ENCODE data around the gene FSTL4. TPM values are rescaled to one million over a fixed set of nuclear protein-coding genes. Genes with fewer than 3 reads are reported as not detected.

The FSTL4 gene
- polyA plus RNA-seq, 1 donor (not counting 4 experiments of a cell fraction or from before 2014, with no cell fraction given), result 1.7 TPM

DNA sequence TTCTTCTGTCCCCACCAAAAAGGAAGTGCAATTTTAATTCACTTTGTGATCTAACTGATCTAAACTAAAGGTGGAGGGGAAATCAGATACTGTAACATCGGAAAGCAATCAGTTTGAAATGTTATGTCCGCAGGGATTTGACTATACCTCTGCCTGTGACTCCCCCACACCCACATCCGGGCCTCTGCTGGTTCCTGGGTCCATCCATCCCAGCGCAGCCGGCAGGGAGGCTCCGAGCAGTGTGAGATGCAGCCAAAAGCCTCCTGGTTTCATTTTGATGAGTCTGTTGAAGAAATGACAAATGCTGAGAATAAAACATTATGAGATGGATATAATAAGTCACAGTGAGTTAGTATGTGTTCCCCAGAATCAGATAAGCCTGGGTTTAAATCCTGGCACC, 8.6 kb downstream of the FSTL4 start:
- Histone ChIP-seq H3K4me1 (ENCODE audit: control insufficient read depth, extremely low read depth, insufficient read depth, low read length) (no peaks in the 10 kb centered on the region), H3K9me1 (ENCODE audit: control insufficient read depth, extremely low read depth, insufficient read depth, low read length) (no peaks in the 10 kb centered on the region), H3K27ac (ENCODE audit: control insufficient read depth, insufficient read depth, low read length) (no peak overlapping the region), H3K36me3 (ENCODE audit: control insufficient read depth in 2 of 2, extremely low read depth in 1 of 2, insufficient read depth in 2 of 2, low read length in 2 of 2) (no peaks in the 10 kb centered on the region), H3K4me3 (ENCODE audit: control insufficient read depth in 2 of 3, extremely low read depth in 1 of 3, insufficient read depth in 2 of 3, low read depth in 1 of 3, low read length in 3 of 3) (no peak overlapping the region), H3K4me2 (ENCODE audit: control insufficient read depth, extremely low read depth, insufficient read depth, low read depth, low read length) (no peak overlapping the region), H2AFZ (ENCODE audit: control insufficient read depth, low read length) (no peak overlapping the region), H3K9me3 (ENCODE audit: control insufficient read depth, low read depth, low read length) (no peaks in the 10 kb centered on the region), H3K9ac (ENCODE audit: control insufficient read depth, extremely low read depth, insufficient read depth, low read length) (no peak overlapping the region), H3K79me2 (ENCODE audit: control insufficient read depth, insufficient read depth, low read length) (no peaks in the 10 kb centered on the region), H3K27me3 (ENCODE audit: control insufficient read depth, extremely low read depth, insufficient read depth, low read length) (peaks cover 5% of the 10 kb centered on the region), H4K20me1 (ENCODE audit: control insufficient read depth, extremely low read depth, insufficient read depth, low read length) (no peaks in the 10 kb centered on the region)
- no peak for DNase-seq (ENCODE audit: low read depth, low spot score)
- no peak for FAIRE-seq
- dilution Hi-C loops (cut with MboI; ENCODE audit: extremely low pct_ligation_motif_present, low sequenced_read_pairs), result no loop called here
- TF ChIP-seq EZH2 (IDR thresholded peaks at IDR 0.05; ENCODE audit: low read length) (no peak), CTCF (optimal IDR thresholded peaks at IDR 0.05 in 1 of 3, IDR thresholded peaks at IDR 0.05 in 1 of 3, conservative IDR thresholded peaks at IDR 0.05 in 1 of 3; ENCODE audit: extremely low read depth in 1 of 3, insufficient read depth in 2 of 3, low read length in 3 of 3) (no peak)

DNA sequence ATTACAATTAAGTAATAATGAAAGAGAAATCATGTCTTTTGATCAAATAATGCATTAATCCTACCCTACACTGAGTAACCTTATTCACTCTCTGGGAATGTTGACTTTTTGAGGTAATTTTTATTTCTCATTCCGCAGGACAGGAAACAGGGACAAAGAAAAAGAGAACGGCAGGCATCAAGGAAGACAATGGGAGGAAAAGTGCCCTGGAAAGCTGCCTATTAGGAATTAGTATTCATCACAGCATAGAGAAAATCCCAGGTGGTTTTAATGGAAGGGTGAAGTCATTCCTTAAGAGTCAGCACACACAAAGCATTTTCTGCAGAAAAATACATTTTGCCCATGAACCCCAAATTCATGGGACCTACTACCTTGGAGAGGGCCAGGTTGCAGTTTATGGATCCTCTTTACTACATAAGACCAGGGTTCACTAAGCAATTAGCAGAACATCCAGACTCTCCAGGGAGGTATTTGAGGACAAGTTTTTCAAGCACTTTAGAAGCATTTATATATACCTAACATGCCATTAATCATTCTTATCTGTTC, 9.4 kb downstream of the FSTL4 start:
- dilution Hi-C loops (cut with MboI; ENCODE audit: extremely low pct_ligation_motif_present, low sequenced_read_pairs), result no loop called here
- Histone ChIP-seq H3K4me3 (ENCODE audit: control insufficient read depth in 2 of 3, extremely low read depth in 1 of 3, insufficient read depth in 2 of 3, low read depth in 1 of 3, low read length in 3 of 3) (no peak overlapping the region), H3K27ac (ENCODE audit: control insufficient read depth, insufficient read depth, low read length) (no peak overlapping the region), H3K4me1 (ENCODE audit: control insufficient read depth, extremely low read depth, insufficient read depth, low read length) (no peaks in the 10 kb centered on the region), H3K9ac (ENCODE audit: control insufficient read depth, extremely low read depth, insufficient read depth, low read length) (no peak overlapping the region), H3K79me2 (ENCODE audit: control insufficient read depth, insufficient read depth, low read length) (no peaks in the 10 kb centered on the region), H3K27me3 (ENCODE audit: control insufficient read depth, extremely low read depth, insufficient read depth, low read length) (peaks cover 2% of the 10 kb centered on the region), H3K36me3 (ENCODE audit: control insufficient read depth in 2 of 2, extremely low read depth in 1 of 2, insufficient read depth in 2 of 2, low read length in 2 of 2) (no peaks in the 10 kb centered on the region), H3K4me2 (ENCODE audit: control insufficient read depth, extremely low read depth, insufficient read depth, low read depth, low read length) (no peak overlapping the region), H4K20me1 (ENCODE audit: control insufficient read depth, extremely low read depth, insufficient read depth, low read length) (no peaks in the 10 kb centered on the region), H3K9me1 (ENCODE audit: control insufficient read depth, extremely low read depth, insufficient read depth, low read length) (no peaks in the 10 kb centered on the region), H2AFZ (ENCODE audit: control insufficient read depth, low read length) (no peak overlapping the region), H3K9me3 (ENCODE audit: control insufficient read depth, low read depth, low read length) (no peaks in the 10 kb centered on the region)
- FAIRE-seq (no peak), DNase-seq (ENCODE audit: low read depth, low spot score) (no peak)
- TF ChIP-seq CTCF (optimal IDR thresholded peaks at IDR 0.05 in 1 of 3, IDR thresholded peaks at IDR 0.05 in 1 of 3, conservative IDR thresholded peaks at IDR 0.05 in 1 of 3; ENCODE audit: extremely low read depth in 1 of 3, insufficient read depth in 2 of 3, low read length in 3 of 3) (no peak), EZH2 (IDR thresholded peaks at IDR 0.05; ENCODE audit: low read length) (no peak)

Measured in keratinocyte (primary cell).